OCI-LY7 (cell line): ENCODE measurements around the gene GRM4. TPM values are rescaled to one million over a fixed set of nuclear protein-coding genes. Genes with fewer than 3 reads are reported as not detected.

Experiments used
- BruUV-seq: library from RNA; stranded (reverse); fragments of 400-500 nt; replicated peaks from 2 replicates; lab custom pipeline; 2021; lab: Mats Ljungman, UMichigan
- CTCF ChIA-PET: fragments of 300-600 bp; sonication (Branson Sonifier 250); formaldehyde crosslinking; loops from one replicate; lab custom pipeline; 2022; ENCODE audit warnings: antibody characterized with exemption; ENCODE audit not compliant: unreplicated experiment; lab: Charles Lee
- POLR2A ChIA-PET: fragments of 300-600 bp; sonication (Branson Sonifier 250); formaldehyde crosslinking; loops from one replicate; lab custom pipeline; 2022; ENCODE audit warnings: antibody characterized with exemption; lab: Charles Lee
- DNase-seq: peaks from one replicate; pipeline ENCODE4 v3.0.0-alpha.2; 2015; ENCODE audit warnings: low spot score
- H2AFZ ChIP-seq: fragments of 200-600 bp; sonication (generic), shearing (Covaris generic); 2 replicates; pipeline ENCODE4 v1.6.1; 2014; ENCODE audit warnings: mild to moderate bottlenecking, antibody characterized with exemption, low read length, moderate library complexity
- H3K27ac ChIP-seq: fragments of 200-600 bp; sonication (generic); 2 replicates; pipeline ENCODE4 v1.5.1; 2014; ENCODE audit warnings: mixed run types, low read depth, mild to moderate bottlenecking, moderate library complexity, low read length, inconsistent platforms; ENCODE audit not compliant: poor library complexity, severe bottlenecking
- H3K36me3 ChIP-seq: fragments of 200-600 bp; sonication (generic); 2 replicates; pipeline ENCODE4 v1.6.1; 2014; ENCODE audit warnings: mild to moderate bottlenecking, antibody characterized with exemption, low read length, moderate library complexity, mixed read lengths; ENCODE audit not compliant: insufficient read depth
- H3K4me1 ChIP-seq: fragments of 200-600 bp; sonication (generic); 2 replicates; pipeline ENCODE4 v1.5.1; 2014; ENCODE audit warnings: mild to moderate bottlenecking, low read length; ENCODE audit not compliant: insufficient read depth, poor library complexity, severe bottlenecking
- H3K4me2 ChIP-seq: fragments of 200-600 bp; sonication (generic); 2 replicates; pipeline ENCODE4 v1.6.1; 2014; ENCODE audit warnings: mild to moderate bottlenecking, low read length
- H3K4me3 ChIP-seq: fragments of 200-600 bp; sonication (generic); 2 replicates; pipeline ENCODE4 v1.5.1; 2014; ENCODE audit warnings: mild to moderate bottlenecking, low read depth, low read length; ENCODE audit not compliant: poor library complexity, severe bottlenecking
- H3K79me2 ChIP-seq: fragments of 200-600 bp; sonication (generic); 2 replicates; pipeline ENCODE4 v1.6.1; 2016; ENCODE audit warnings: low read depth, mild to moderate bottlenecking, low read length, moderate library complexity, mixed read lengths; ENCODE audit not compliant: insufficient read depth
- H3K9me2 ChIP-seq: fragments of 200-600 bp; sonication (generic); 2 replicates; pipeline ENCODE4 v1.6.1; 2016; ENCODE audit warnings: mild to moderate bottlenecking, low read length, mixed read lengths; ENCODE audit not compliant: insufficient read depth
- H3K9me3 ChIP-seq: fragments of 200-600 bp; sonication (generic); 2 replicates; pipeline ENCODE4 v1.6.1; 2014; ENCODE audit warnings: mild to moderate bottlenecking, mixed run types, low read length, mixed read lengths
- H4K20me1 ChIP-seq: fragments of 200-600 bp; sonication (generic); 2 replicates; pipeline ENCODE4 v1.6.1; 2014; ENCODE audit warnings: mild to moderate bottlenecking, antibody characterized with exemption, low read length, moderate library complexity, mixed read lengths; ENCODE audit not compliant: insufficient read depth
- EZH2phosphoT487 ChIP-seq: fragments of 200-600 bp; sonication (generic); IDR thresholded peaks from 2 replicates; pipeline ENCODE4 v1.6.1; 2018; ENCODE audit warnings: low read depth, borderline replicate concordance, mild to moderate bottlenecking, mixed run types, antibody characterized with exemption, low read length, moderate library complexity, mixed read lengths
- intact Hi-C: fragments of 100-400 bp; cut with micrococcal nuclease; formaldehyde crosslinking; loops from one replicate; pipeline ENCODE4 v1.10.0; 2022; ENCODE audit not compliant: unreplicated experiment
- microRNA-seq: library from miRNA; unstranded; fragments of <30 nt; microRNA quantifications from one replicate; pipeline ENCODE4 v1.2.0, GENCODE V29; 2022; ENCODE audit warnings: borderline replicate concordance
- small RNA-seq: library from RNA; depleted of rRNA; stranded (forward); fragments of <200 nt; gene quantifications from one replicate; pipeline ENCODE3, GENCODE V24; 2014
- total RNA-seq, 2 experiments: library from RNA; depleted of rRNA in 1 of 2; stranded (reverse); fragments of >200 nt in 1 of 2; shearing (Covaris generic) in 1 of 2; gene quantifications; 2 replicates each; pipeline ENCODE4 v1.2.3, GENCODE V29; 2014 to 2022
- TF ChIP-seq, protein P1 (sequence below): fragments of 200-600 bp; sonication (generic); conservative IDR thresholded peaks from 2 replicates; pipeline ENCODE4 v1.5.1; 2014; ENCODE audit warnings: mild to moderate bottlenecking, antibody characterized with exemption, low read length, moderate library complexity, mixed read lengths

The GRM4 gene
- total RNA-seq, 2 experiments from 2014 or later, result 0.73 to 1.3 TPM

DNA sequence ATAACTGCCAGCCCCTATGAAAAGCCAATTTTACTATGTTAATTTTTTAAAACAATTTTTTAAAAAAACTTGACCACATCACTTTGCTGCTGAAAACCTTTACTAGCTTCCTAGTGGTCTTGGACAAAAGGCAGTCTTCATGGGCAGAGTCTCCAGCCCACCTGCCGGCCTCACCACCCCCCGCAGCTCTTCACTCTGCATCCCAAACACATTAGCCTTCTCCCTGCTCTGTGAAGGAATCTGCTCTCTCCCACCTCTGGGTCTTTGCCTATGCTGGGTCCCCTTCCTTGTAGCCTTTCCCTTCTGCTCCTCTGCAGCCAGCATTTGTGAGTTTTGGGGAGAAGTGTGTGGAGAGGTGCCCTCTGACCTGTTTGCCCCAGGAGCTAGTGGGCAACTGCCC is 171.4 kb downstream of the GRM4 start:
- Histone ChIP-seq H4K20me1 (no peaks in the 10 kb centered on the region), H3K4me3 (no peak overlapping the region), H3K27ac (no peak overlapping the region), H3K9me2 (no peaks in the 10 kb centered on the region), H2AFZ (no peak overlapping the region), H3K4me2 (no peak overlapping the region), H3K36me3 (no peaks in the 10 kb centered on the region), H3K9me3 (0 out of 2 replicates have a peak, but pooled peaks cover 7% of the 10 kb centered on the region), H3K4me1 (no peaks in the 10 kb centered on the region), H3K79me2 (no peaks in the 10 kb centered on the region)
- no peak for DNase-seq
- intact Hi-C loops, result no loop called here
- BruUV-seq, result no TSS peak
- no peak for TF ChIP-seq EZH2phosphoT487
- TF ChIP-seq, protein P1, sequence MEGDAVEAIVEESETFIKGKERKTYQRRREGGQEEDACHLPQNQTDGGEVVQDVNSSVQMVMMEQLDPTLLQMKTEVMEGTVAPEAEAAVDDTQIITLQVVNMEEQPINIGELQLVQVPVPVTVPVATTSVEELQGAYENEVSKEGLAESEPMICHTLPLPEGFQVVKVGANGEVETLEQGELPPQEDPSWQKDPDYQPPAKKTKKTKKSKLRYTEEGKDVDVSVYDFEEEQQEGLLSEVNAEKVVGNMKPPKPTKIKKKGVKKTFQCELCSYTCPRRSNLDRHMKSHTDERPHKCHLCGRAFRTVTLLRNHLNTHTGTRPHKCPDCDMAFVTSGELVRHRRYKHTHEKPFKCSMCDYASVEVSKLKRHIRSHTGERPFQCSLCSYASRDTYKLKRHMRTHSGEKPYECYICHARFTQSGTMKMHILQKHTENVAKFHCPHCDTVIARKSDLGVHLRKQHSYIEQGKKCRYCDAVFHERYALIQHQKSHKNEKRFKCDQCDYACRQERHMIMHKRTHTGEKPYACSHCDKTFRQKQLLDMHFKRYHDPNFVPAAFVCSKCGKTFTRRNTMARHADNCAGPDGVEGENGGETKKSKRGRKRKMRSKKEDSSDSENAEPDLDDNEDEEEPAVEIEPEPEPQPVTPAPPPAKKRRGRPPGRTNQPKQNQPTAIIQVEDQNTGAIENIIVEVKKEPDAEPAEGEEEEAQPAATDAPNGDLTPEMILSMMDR, result no peak
- CTCF ChIA-PET, result no interaction called here
- POLR2A ChIA-PET, result no interaction called here

DNA sequence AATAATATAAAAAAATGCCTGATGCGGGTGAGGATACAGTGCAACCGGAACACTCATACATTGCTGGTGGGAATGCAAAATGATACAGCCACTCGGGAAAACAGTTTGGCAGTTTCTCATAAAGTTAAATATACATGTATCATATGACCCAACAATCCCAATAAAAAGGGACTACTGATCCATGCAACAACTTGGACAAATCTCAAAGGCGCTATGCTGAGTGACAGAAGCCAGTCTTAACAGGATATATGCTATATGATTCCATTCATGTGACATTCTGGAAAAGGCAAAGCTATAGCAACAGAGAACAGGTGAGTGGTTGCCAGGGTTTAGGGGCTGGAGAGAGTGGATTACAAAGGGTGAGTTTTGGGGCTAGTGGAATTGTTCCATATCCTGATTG is 171.9 kb downstream of the GRM4 start:
- Histone ChIP-seq H3K36me3 (no peaks in the 10 kb centered on the region), H3K9me2 (no peaks in the 10 kb centered on the region), H3K27ac (no peak overlapping the region), H3K4me3 (no peak overlapping the region), H3K9me3 (0 out of 2 replicates have a peak, but pooled peaks cover 7% of the 10 kb centered on the region), H2AFZ (no peak overlapping the region), H3K4me1 (no peaks in the 10 kb centered on the region), H4K20me1 (no peaks in the 10 kb centered on the region), H3K4me2 (no peak overlapping the region), H3K79me2 (no peaks in the 10 kb centered on the region)
- DNase-seq, result no peak
- BruUV-seq, result no TSS peak
- TF ChIP-seq EZH2phosphoT487, result no peak
- TF ChIP-seq, protein P1, result no peak
- intact Hi-C loops, result no loop called here
- POLR2A ChIA-PET, result no interaction called here
- CTCF ChIA-PET, result no interaction called here

DNA sequence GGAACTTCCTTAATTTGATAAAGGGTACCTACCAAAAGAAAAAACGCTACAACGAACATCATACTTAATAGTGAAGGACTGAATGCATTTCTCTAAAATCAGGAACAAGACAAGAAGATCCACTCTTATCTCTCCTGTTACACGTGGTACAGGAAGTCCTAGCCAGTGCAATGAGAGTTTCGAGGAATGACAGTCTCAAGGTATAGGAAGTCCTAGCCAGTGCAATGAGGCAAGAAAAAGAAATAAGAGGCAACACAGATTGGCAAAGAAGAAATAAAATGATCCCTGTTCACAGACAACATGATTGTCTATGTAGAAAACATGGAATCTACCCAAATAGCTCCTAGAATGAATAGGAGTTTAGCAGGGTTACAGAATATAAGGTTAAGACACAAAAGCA is 174.3 kb downstream of the GRM4 start:
- 0 out of 2 replicates have a peak, but pooled peaks cover 7% of the 10 kb centered on the region for H3K9me3 ChIP-seq
- H3K4me3 ChIP-seq, result no peak overlapping the region
- BruUV-seq, result no TSS peak
- no peaks in the 10 kb centered on the region for H3K79me2 ChIP-seq
- H3K36me3 ChIP-seq, result no peaks in the 10 kb centered on the region
- H4K20me1 ChIP-seq, result no peaks in the 10 kb centered on the region
- CTCF ChIA-PET, result no interaction called here
- H3K9me2 ChIP-seq, result no peaks in the 10 kb centered on the region
- no peak overlapping the region for H3K27ac ChIP-seq
- DNase-seq, result no peak
- no peaks in the 10 kb centered on the region for H3K4me1 ChIP-seq
- POLR2A ChIA-PET, result no interaction called here
- H3K4me2 ChIP-seq, result no peak overlapping the region
- no peak overlapping the region for H2AFZ ChIP-seq
- intact Hi-C loops, result no loop called here
- TF ChIP-seq, protein P1, result no peak
- TF ChIP-seq EZH2phosphoT487, result no peak

Small RNA genes lying within 50 kb of the gene (microRNA-seq; reads per million reads assigned to microRNA genes)
- 86.3 reads per million, percentile 55 among the genes with 10 or more reads in this experiment for gene MIR1275

Small RNA genes lying within 50 kb of the gene (small RNA-seq; reads per million reads assigned to genes)
- gene MIR1275, result not detected

Other genes starting within 250 kb of the GRM4 start
- gene HMGA1, start 90.8 kb upstream of the GRM4 start, total RNA-seq (2014; rRNA removed; shearing (Covaris generic)), result 435 and 463 TPM in 2 replicates
- 736 and 764 TPM in 2 replicates for gene HMGA1, start 90.8 kb upstream of the GRM4 start, total RNA-seq (2022)
- gene SMIM29, start 102.9 kb upstream of the GRM4 start, total RNA-seq (2014; rRNA removed; shearing (Covaris generic)), result 14.1 and 17.3 TPM in 2 replicates
- 21.3 and 21.5 TPM in 2 replicates for gene SMIM29, start 102.9 kb upstream of the GRM4 start, total RNA-seq (2022)
- 26.8 and 30.7 TPM in 2 replicates for gene NUDT3, start 246.6 kb upstream of the GRM4 start, total RNA-seq (2014; rRNA removed; shearing (Covaris generic))
- 43.0 and 49.4 TPM in 2 replicates for gene NUDT3, start 246.6 kb upstream of the GRM4 start, total RNA-seq (2022)